Mucosa of gallbladder (tissue), 1 donor: Measurements from ENCODE around the gene LGALS3BP. TPM values are rescaled to one million over a fixed set of nuclear protein-coding genes. Genes with fewer than 3 reads are reported as not detected.
A peak's percentile ranks its signal among the peaks of the same experiment; 100 is the strongest.

Source experiments
- DNase-seq: peaks from one replicate; pipeline ENCODE4 v3.0.0-alpha.2; 2020; ENCODE audit warnings: low spot score
- total RNA-seq: library from RNA; stranded (reverse); gene quantifications from one replicate; pipeline ENCODE4 v1.2.1, GENCODE V29; 2021
- donor health status: DM: no; HTN: no; CAD: no.

Gene LGALS3BP
- total RNA-seq, 1 donor from 2014 or later, result 761 TPM

- DNase-seq, result no peak
Observed at GRCh38 chr17:79014158-79014758, 34.5 kb upstream of the LGALS3BP start.

DNA sequence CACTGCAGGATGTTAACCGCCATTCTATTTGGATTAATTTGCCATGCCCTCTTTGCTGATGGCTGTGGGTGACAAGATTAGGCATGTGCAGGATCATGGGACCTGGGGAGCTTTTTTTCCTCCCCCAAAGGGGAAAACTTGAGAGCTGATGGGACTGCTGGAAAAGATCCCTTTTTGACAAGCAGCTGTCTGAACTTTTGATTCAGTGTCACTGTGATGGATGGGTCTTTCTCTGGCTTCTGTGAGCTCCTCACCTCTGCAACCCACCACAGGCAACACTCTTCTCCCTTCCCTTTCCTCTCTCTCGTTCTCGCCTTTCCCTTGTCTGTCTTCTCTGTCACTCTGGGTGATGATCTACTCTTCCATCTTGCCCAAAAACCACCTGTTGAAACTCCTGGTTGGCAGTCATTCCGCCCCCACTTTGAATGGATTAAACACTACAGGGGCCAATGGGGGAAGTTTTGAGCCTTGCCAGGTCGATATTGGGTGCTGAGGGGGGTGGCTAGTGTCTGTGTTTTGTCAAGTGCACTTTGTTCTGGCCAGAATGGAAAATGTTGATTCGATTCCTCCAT lies 32.9 kb upstream of the LGALS3BP start:
- no peak for DNase-seq

- no peak for DNase-seq
Observed at GRCh38 chr17:79011451-79012147, 31.9 kb upstream of the LGALS3BP start.

GRCh38 chr17:79010304-79010646 lies 30.6 kb upstream of the LGALS3BP start:
- no peak for DNase-seq

GRCh38 chr17:79009397-79010303 lies 29.9 kb upstream of the LGALS3BP start, which contains the start of gene CANT1:
Gene CANT1 (minus strand): TSS chr17:79009764. CDS start chr17:78997622, 12,142 bp downstream.
- DNase-seq, result peak; percentile 81

DNA sequence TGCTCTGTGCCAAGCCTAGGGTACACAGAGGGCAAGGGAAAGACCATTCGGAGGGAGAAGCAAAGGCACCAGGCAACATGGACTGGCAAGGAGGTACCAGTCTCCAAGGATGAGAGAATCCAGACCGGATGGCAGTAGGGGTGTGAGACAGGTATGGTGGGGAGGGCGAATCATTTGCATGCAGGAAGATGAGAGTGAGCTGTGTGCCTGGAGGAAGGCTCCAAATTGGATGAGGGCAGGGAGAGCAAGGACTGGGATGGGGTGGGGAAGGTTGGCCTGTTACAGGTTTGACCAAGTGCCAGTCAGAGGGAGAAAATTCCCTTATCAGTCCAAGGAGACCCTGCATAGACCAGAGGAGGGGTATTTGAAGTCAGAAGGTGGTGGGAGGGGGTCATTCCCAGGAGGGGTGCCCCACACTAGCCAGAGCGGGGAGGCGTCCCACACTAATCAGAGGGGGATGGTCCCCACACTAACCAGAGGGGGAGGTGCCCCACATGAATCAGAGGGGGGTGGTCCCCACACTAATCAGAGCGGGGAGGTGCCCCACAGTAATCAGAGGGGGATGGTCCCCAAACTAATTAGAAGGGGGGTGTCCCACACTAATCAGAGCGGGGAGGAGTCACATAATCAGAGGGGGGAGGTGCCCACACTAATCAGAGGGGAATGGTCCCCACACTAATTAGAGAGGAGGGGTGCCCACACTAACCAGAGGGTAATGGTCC lies 29.1 kb upstream of the LGALS3BP start:
- DNase-seq, result no peak

DNA sequence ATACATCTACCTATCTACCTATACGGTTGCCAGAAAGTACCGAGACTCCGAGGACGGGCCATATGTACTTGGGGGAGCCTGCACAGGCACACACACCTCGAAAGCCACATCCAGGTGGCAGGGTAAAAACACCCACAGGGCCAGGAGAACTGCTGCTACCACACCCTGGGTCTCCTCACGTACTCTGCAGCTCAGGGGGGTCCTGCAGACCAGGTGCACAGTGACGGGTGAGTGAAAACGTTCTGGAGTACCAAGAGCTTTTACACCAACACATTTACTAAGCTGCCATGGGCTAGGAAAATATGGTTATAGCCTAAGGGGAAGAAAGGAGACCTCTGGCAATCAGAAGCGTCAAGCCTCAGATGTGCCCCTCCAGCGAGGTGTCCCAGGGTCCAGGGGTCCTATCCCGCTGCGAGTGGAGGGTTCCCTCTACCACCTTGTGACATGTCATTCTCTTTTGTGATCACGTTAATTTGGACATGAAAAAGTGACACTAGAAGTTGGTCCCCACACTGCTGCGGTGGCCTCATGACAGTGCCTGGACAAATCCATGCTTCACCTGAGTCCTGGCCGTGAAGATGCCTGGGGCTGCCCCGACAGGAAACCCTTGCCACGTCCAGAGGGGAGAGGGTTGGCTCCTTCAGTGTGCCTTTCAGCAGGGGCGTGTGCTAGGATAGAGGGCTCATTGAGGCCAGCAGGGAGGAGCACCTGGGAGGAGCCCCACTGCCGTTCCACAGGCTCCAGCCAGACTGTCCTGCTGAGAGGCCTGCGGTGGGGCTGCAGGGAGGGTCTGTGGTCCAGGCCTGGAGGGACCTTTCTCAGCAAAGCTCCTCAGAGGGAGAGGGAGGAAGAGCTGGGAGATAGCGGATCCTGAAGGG lies 28.0 kb upstream of the LGALS3BP start:
- no peak for DNase-seq

DNA sequence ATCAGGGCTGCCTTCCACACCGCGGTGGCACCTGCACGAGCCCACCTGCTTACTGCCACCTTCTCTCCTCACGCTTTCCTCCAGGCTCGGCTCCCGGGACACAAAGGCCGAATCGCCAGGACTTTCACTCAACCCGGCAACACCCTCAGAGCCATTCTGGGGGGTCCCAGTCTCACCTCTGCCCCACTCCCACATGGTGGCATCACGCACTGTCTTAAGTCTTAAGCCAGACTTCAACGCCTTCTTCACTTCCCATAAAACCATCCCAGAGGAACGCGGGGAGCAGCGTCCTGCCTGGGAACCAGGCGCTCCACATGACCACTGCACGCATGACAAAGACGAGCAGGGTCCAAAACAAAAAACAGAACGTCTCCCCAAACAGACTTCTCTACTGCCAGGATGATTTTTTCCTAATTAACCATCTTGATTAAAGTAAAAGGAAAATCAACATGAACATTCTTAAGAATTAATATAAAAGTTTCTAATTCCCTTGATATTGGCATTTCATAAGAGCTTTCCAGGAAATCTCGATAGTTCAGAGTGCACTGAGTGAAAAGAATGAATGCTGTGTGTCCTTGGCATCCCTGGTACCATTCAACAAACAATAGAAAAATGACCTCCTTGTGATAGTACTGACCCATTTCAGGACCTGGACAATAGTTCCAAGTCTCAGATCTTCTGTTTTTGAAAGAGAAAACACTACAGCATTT lies 27.2 kb upstream of the LGALS3BP start:
- no peak for DNase-seq

- DNase-seq, result no peak
Observed at GRCh38 chr17:79006046-79006445, 26.3 kb upstream of the LGALS3BP start.

- peak; percentile 65 for DNase-seq
Observed at GRCh38 chr17:79005063-79005861, 25.5 kb upstream of the LGALS3BP start.

DNA sequence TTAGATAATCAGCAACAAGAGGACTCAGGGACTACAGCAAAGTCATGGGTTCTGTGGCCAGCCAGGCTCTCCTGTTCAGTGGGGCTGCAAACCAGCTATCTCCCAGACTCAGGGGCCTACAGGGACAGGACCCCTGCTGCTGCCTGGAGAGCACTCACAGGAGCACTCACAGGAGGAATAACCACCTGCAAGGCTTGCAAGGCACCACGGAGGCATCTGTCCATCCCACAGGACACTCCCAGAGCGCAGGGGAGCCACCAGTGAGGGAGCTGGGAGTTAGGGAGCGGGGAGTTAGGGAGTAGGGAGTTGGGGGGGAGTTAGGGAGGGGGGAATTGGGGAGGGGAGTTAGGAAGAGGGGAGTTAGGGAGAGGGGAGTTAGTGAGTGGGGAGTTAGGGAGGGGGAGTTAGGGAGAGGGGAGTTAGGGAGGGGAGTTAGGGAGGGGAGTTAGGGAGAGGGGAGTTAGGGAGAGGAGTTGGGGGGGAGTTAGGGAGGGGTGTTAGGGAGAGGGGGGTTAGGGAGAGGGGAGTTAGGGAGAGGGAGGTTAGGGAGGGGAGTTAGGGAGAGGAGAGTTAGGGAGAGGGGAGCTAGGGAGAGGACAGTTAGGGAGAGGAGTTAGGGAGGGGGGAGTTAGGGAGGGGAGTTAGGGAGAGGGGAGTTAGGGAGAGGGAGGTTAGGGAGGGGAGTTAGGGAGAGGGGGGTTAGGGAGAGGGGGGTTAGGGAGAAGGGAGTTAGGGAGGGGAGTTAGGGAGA lies 24.1 kb upstream of the LGALS3BP start:
- DNase-seq, result no peak

DNA sequence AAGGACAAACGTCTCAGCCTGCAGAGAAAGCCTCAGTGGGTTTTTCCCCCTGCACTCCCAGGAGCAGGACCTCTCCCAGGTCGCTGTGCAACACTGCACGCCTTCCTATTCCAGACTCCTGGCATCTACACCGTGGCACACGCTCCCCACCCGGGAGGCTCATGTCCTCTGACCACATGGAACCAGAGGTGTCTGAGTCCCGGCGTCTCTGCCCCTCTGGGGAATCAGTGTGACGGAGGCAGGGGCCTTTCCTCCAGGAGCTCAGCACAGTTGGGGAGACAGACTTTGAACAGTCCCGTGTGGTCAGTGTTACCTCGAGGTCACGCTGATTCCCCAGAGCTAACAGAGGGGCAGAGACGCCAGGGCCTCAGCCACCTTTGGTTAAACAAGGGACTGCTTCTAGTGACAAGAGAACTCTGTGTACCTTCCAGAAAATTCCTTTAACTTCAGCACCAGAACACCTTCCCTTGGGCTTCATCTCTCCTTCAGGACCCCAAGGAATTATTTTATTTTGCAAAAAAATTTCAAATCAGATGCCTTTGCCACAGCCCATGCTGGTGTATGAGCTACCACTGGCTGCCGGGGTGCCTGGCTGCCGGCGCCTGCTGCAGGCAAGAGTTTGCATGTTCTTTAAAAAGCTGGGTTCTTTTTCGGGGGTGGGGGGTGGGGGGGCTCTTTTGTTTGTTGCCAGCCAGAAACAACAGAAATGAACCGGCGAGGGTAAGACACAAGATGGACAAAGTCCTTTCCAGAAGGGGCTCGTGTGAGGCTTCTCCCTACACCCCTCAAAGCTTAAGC lies 23.3 kb upstream of the LGALS3BP start:
- no peak for DNase-seq

- no peak for DNase-seq
Observed at GRCh38 chr17:79002291-79002690, 22.6 kb upstream of the LGALS3BP start.

GRCh38 chr17:79001190-79002020 lies 21.7 kb upstream of the LGALS3BP start:
- no peak for DNase-seq

- DNase-seq, result no peak
Observed at GRCh38 chr17:79000396-79001189, 20.9 kb upstream of the LGALS3BP start.

GRCh38 chr17:78999947-79000395 lies 20.2 kb upstream of the LGALS3BP start:
- no peak for DNase-seq
